ENCODE results near the gene RGS8.

Gene RGS8

DNA sequence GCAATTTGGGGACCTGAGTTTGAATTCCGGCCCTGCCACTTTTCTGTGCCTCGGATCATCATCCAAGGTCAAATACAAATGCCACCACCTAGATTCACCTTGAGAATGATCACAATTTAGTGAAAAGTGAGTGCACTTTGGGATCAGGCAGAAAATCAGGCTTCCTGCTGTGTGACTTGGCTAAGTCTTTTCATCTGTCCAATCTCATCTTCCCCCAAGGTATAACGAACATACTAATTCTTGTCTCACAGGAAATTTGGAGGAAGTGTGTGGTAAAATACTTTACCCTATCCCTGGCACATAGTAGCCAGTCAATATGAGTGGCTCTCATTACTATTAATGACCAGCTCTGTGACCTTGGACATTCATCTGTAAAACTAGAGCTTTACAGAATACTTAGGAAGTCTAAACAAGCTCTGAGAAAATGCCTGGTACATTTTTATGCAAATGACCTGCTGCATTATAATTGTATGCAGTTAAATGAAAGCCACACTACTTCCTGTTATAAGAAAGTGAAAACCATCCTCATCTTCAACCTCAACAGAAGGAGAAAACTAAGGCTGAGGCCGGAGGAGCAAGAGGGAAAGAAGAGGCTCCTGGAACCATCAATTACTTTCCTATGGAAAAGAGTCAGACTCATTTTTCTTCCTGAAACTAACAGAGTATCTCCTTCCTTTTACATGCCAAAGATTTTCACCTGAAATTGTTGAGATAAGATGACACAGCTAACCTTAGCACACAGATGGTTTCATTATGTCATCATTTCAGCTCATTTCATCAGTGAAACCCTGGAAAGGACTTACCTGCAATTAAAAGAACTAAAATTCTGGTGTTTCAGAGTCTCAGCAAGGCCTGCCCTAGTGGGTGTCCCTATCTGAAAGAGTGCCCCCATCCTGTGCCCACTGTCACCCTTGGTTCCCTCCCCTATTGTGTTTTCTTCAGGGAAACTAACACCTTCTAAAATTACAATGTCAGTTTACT is 32.6 kb upstream of the RGS8 start:
- Mint-ChIP-seq H3K36me3 (ENCODE audit: low read depth) (no peaks in the 10 kb centered on the region), H3K27me3 (ENCODE audit: low read depth) (no peaks in the 10 kb centered on the region), H3K9me3 (no peaks in the 10 kb centered on the region), H3K27ac (no peak overlapping the region), H3K4me1 (no peaks in the 10 kb centered on the region), H3K4me3 (no peak overlapping the region)
- TF ChIP-seq, protein P1, sequence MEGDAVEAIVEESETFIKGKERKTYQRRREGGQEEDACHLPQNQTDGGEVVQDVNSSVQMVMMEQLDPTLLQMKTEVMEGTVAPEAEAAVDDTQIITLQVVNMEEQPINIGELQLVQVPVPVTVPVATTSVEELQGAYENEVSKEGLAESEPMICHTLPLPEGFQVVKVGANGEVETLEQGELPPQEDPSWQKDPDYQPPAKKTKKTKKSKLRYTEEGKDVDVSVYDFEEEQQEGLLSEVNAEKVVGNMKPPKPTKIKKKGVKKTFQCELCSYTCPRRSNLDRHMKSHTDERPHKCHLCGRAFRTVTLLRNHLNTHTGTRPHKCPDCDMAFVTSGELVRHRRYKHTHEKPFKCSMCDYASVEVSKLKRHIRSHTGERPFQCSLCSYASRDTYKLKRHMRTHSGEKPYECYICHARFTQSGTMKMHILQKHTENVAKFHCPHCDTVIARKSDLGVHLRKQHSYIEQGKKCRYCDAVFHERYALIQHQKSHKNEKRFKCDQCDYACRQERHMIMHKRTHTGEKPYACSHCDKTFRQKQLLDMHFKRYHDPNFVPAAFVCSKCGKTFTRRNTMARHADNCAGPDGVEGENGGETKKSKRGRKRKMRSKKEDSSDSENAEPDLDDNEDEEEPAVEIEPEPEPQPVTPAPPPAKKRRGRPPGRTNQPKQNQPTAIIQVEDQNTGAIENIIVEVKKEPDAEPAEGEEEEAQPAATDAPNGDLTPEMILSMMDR (IDR thresholded peaks at IDR 0.05; ENCODE audit: unreplicated experiment in 3 of 3) = no peak

DNA sequence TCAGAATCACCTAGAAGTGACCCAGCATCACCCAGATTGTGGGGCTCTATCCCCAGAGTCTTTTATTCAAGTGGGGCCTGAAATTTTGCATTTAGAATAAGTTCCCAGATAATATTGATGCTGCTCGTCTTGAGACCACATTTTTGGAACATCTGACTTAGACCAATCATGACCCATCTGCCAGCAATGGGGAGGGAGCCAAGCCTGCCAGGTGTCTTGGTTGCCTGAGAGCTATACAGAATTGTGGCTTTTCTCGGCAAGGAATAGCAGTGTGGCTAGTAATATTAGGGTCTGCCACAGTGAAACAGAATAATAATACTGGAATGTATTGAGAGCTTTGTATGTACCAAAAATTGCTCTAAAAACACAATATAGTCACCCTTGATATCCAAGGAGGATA is 31.1 kb upstream of the RGS8 start:
- Mint-ChIP-seq H3K4me3 (no peak overlapping the region), H3K9me3 (no peaks in the 10 kb centered on the region), H3K4me1 (no peaks in the 10 kb centered on the region), H3K36me3 (ENCODE audit: low read depth) (no peaks in the 10 kb centered on the region), H3K27me3 (ENCODE audit: low read depth) (no peaks in the 10 kb centered on the region), H3K27ac (no peak overlapping the region)
- TF ChIP-seq, protein P1 (IDR thresholded peaks at IDR 0.05; ENCODE audit: unreplicated experiment in 3 of 3) = no peak

DNA sequence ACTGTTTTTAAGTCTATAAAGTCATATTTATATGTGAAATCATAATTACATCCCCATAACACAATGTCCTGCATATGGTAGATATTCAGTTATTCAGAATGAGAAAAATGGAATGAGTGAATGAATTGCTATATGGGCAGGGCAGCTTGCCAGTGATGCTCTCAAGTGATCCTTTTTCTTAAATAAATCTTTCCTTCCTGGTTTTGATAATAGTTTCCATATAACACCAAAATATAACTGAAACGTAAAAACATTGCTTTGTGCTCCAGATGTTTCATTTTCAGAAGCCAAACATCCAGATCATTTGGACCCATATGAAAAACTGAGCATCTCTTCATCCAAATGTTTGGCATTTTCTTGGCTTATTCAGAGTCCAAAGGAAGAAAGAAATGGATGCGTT is 30.2 kb upstream of the RGS8 start:
- Mint-ChIP-seq H3K27me3 (ENCODE audit: low read depth) (no peaks in the 10 kb centered on the region), H3K4me3 (no peak overlapping the region), H3K27ac (no peak overlapping the region), H3K36me3 (ENCODE audit: low read depth) (no peaks in the 10 kb centered on the region), H3K4me1 (no peaks in the 10 kb centered on the region), H3K9me3 (no peaks in the 10 kb centered on the region)
- TF ChIP-seq, protein P1 (IDR thresholded peaks at IDR 0.05; ENCODE audit: unreplicated experiment in 3 of 3) = no peak

DNA sequence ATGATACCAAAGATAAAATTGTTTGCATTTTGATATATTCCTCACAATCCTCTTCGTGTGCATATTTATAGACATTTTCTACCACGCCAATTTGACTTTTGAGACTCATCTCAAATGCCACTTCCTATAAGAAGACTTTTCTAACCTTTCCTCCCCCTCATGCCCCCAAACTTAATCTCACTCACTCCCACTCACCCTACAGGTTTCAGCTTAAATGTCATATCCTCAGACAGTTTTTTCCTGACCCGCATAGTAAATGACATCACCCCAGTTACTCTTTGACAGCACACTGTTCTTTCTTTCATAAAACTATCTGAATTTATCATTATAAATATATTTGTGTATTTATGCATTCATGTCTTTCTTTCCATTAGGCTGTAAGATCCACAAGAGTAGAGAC is 29.6 kb upstream of the RGS8 start:
- no peaks in the 10 kb centered on the region for H3K27me3 Mint-ChIP-seq (ENCODE audit: low read depth)
- no peak overlapping the region for H3K4me3 Mint-ChIP-seq
- H3K27ac Mint-ChIP-seq = no peak overlapping the region
- no peaks in the 10 kb centered on the region for H3K4me1 Mint-ChIP-seq
- TF ChIP-seq, protein P1 (IDR thresholded peaks at IDR 0.05; ENCODE audit: unreplicated experiment in 3 of 3) = no peak
- no peaks in the 10 kb centered on the region for H3K36me3 Mint-ChIP-seq (ENCODE audit: low read depth)
- no peaks in the 10 kb centered on the region for H3K9me3 Mint-ChIP-seq

DNA sequence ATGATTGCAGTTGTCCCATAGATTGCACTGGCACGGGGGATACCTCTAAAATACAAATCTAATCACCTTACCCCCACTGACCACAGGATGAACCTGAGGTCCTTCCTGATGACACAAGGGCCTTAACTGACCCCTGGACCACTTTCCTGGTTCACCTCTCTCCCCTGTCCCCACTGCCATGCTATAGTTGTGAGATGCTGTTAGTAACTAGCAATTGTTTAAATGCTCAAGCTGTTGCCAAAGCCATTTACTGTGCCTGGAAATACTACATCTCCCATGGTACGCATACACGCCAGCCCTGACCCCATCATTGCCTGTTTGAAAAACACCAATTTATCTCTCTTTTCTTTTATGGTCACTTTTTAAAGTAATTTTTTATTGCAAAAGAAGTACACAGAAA is 29.1 kb upstream of the RGS8 start:
- Mint-ChIP-seq H3K27ac (no peak overlapping the region), H3K27me3 (ENCODE audit: low read depth) (no peaks in the 10 kb centered on the region)

More for the DNA sequence above, 29.1 kb upstream of the RGS8 start:
- TF ChIP-seq, protein P1 (IDR thresholded peaks at IDR 0.05; ENCODE audit: unreplicated experiment in 3 of 3) = no peak
- no peaks in the 10 kb centered on the region for H3K36me3 Mint-ChIP-seq (ENCODE audit: low read depth)
- H3K4me3 Mint-ChIP-seq = no peak overlapping the region
- no peaks in the 10 kb centered on the region for H3K4me1 Mint-ChIP-seq
- H3K9me3 Mint-ChIP-seq = no peaks in the 10 kb centered on the region
